Mucosa of stomach (tissue), 1 donor: ENCODE data around the gene RASSF6.
"Not testable (repeated sequence)": the region's sequence is repeated elsewhere in the genome, so short reads cannot be mapped to it uniquely, and the experiment has no call there.

ENCODE experiments used
- H3K27me3 ChIP-seq: one replicate; pipeline ENCODE4 v1.7.0; 2013; ENCODE audit warnings: mild to moderate bottlenecking, low read length; ENCODE audit not compliant: control insufficient read depth, insufficient read depth
- H3K36me3 ChIP-seq: one replicate; pipeline ENCODE4 v1.7.0; 2013; ENCODE audit warnings: low read length; ENCODE audit not compliant: control insufficient read depth, insufficient read depth
- H3K4me1 ChIP-seq: one replicate; pipeline ENCODE4 v1.7.0; 2013; ENCODE audit warnings: mild to moderate bottlenecking, low read length; ENCODE audit not compliant: control insufficient read depth, insufficient read depth
- H3K4me3 ChIP-seq: one replicate; pipeline ENCODE4 v1.7.0; 2013; ENCODE audit warnings: low read length
- H3K9ac ChIP-seq: one replicate; pipeline ENCODE4 v1.7.0; 2013; ENCODE audit warnings: mild to moderate bottlenecking, low read length, moderate library complexity
- H3K9me3 ChIP-seq: one replicate; pipeline ENCODE4 v1.7.0; 2013; ENCODE audit warnings: mild to moderate bottlenecking, low read length, moderate library complexity; ENCODE audit not compliant: control insufficient read depth
- donor health status: Pancreatic carcinoma.

The RASSF6 gene

GRCh38 chr4:73608689-73609594, 11.3 kb downstream of the RASSF6 start:
- H3K9ac ChIP-seq = peak overlapping the region; percentile 42

GRCh38 chr4:73607375-73608033, 12.7 kb downstream of the RASSF6 start:
- H3K4me1 ChIP-seq = peaks cover 75% of the 10 kb centered on the region
- H3K9me3 ChIP-seq = no peaks in the 10 kb centered on the region
- H3K9ac ChIP-seq = peak overlapping the region; percentile 65
- no peaks in the 10 kb centered on the region for H3K27me3 ChIP-seq
- no peaks in the 10 kb centered on the region for H3K36me3 ChIP-seq
- no peak overlapping the region for H3K4me3 ChIP-seq

More at GRCh38 chr4:73608689-73609594, 11.3 kb downstream of the RASSF6 start:
- H3K27me3 ChIP-seq = no peaks in the 10 kb centered on the region
- no peaks in the 10 kb centered on the region for H3K36me3 ChIP-seq
- H3K9me3 ChIP-seq = no peaks in the 10 kb centered on the region
- H3K4me3 ChIP-seq = no peak overlapping the region
- peaks cover 78% of the 10 kb centered on the region for H3K4me1 ChIP-seq

GRCh38 chr4:73606465-73606974, 13.7 kb downstream of the RASSF6 start:
- H3K4me3 ChIP-seq = no peak overlapping the region
- H3K4me1 ChIP-seq = peaks cover 78% of the 10 kb centered on the region
- H3K27me3 ChIP-seq = no peaks in the 10 kb centered on the region
- H3K9ac ChIP-seq = peak overlapping the region; percentile 65
- H3K9me3 ChIP-seq = no peaks in the 10 kb centered on the region
- no peaks in the 10 kb centered on the region for H3K36me3 ChIP-seq

- peak overlapping the region; percentile 55 for H3K9ac ChIP-seq
Observed at GRCh38 chr4:73603854-73604584, 16.2 kb downstream of the RASSF6 start.

GRCh38 chr4:73603271-73603710, 16.9 kb downstream of the RASSF6 start:
- peaks cover 85% of the 10 kb centered on the region for H3K4me1 ChIP-seq
- no peaks in the 10 kb centered on the region for H3K36me3 ChIP-seq
- H3K4me3 ChIP-seq = no peak overlapping the region
- H3K9me3 ChIP-seq = no peaks in the 10 kb centered on the region
- H3K27me3 ChIP-seq = no peaks in the 10 kb centered on the region
- H3K9ac ChIP-seq = no peak overlapping the region

More at GRCh38 chr4:73603854-73604584, 16.2 kb downstream of the RASSF6 start:
- Histone ChIP-seq H3K4me3 (no peak overlapping the region), H3K36me3 (no peaks in the 10 kb centered on the region), H3K9me3 (no peaks in the 10 kb centered on the region), H3K4me1 (peaks cover 84% of the 10 kb centered on the region), H3K27me3 (no peaks in the 10 kb centered on the region)

GRCh38 chr4:73600954-73601353, 19.3 kb downstream of the RASSF6 start:
- H3K9ac ChIP-seq = no peak overlapping the region
- no peaks in the 10 kb centered on the region for H3K27me3 ChIP-seq
- H3K9me3 ChIP-seq = no peaks in the 10 kb centered on the region
- no peaks in the 10 kb centered on the region for H3K36me3 ChIP-seq
- no peak overlapping the region for H3K4me3 ChIP-seq
- peaks cover 65% of the 10 kb centered on the region for H3K4me1 ChIP-seq

GRCh38 chr4:73599182-73599581, 21.1 kb downstream of the RASSF6 start:
- H3K9me3 ChIP-seq = no peaks in the 10 kb centered on the region
- no peaks in the 10 kb centered on the region for H3K36me3 ChIP-seq
- peaks cover 54% of the 10 kb centered on the region for H3K4me1 ChIP-seq
- no peak overlapping the region for H3K4me3 ChIP-seq
- H3K27me3 ChIP-seq = no peaks in the 10 kb centered on the region
- H3K9ac ChIP-seq = peak overlapping the region; percentile 58

GRCh38 chr4:73597594-73597993, 22.6 kb downstream of the RASSF6 start:
- H3K9me3 ChIP-seq = no peaks in the 10 kb centered on the region
- H3K4me1 ChIP-seq = peaks cover 41% of the 10 kb centered on the region
- no peaks in the 10 kb centered on the region for H3K36me3 ChIP-seq
- no peaks in the 10 kb centered on the region for H3K27me3 ChIP-seq
- H3K9ac ChIP-seq = no peak overlapping the region
- no peak overlapping the region for H3K4me3 ChIP-seq

- H3K9ac ChIP-seq, H3K27me3 ChIP-seq, H3K9me3 ChIP-seq, H3K4me3 ChIP-seq, H3K36me3 ChIP-seq: not testable (repeated sequence)
- peaks cover 37% of the 10 kb centered on the region for H3K4me1 ChIP-seq
Observed at GRCh38 chr4:73597183-73597582, 23.1 kb downstream of the RASSF6 start.

- H3K36me3 ChIP-seq = no peaks in the 10 kb centered on the region
- H3K9ac ChIP-seq = no peak overlapping the region
- no peaks in the 10 kb centered on the region for H3K27me3 ChIP-seq
- no peaks in the 10 kb centered on the region for H3K9me3 ChIP-seq
- H3K4me1 ChIP-seq = peaks cover 34% of the 10 kb centered on the region
- no peak overlapping the region for H3K4me3 ChIP-seq
Observed at GRCh38 chr4:73596001-73596400, 24.2 kb downstream of the RASSF6 start.

GRCh38 chr4:73593631-73594241, 26.5 kb downstream of the RASSF6 start:
- Histone ChIP-seq H3K4me3 (no peak overlapping the region), H3K9me3 (no peaks in the 10 kb centered on the region), H3K36me3 (no peaks in the 10 kb centered on the region), H3K27me3 (no peaks in the 10 kb centered on the region), H3K4me1 (peaks cover 23% of the 10 kb centered on the region), H3K9ac (no peak overlapping the region)
